Smooth muscle cell (in vitro differentiated cells): ENCODE results near the gene SNN. TPM values are rescaled to one million over a fixed set of nuclear protein-coding genes. Genes with fewer than 3 reads are reported as not detected.

Source experiments
- DNase-seq: peaks from one replicate; lab custom pipeline; 2025; ENCODE audit not compliant: unreplicated experiment; lab: John Stamatoyannopoulos, UW
- H2AFZ ChIP-seq: fragments of 200-600 bp; sonication (generic); 2 replicates; pipeline ENCODE4 v1.6.0; 2016; ENCODE audit warnings: antibody characterized with exemption, low read depth, mild to moderate bottlenecking
- H3F3A ChIP-seq: fragments of 200-600 bp; sonication (generic); 2 replicates; pipeline ENCODE4 v1.6.0; 2017; ENCODE audit warnings: antibody characterized with exemption, low read depth
- H3K27ac ChIP-seq: fragments of 200-600 bp; sonication (generic); 2 replicates; pipeline ENCODE4 v1.5.1; 2016; ENCODE audit warnings: low read depth, mild to moderate bottlenecking
- H3K27me3 ChIP-seq: fragments of 200-600 bp; sonication (generic); 2 replicates; pipeline ENCODE4 v1.6.1; 2016; ENCODE audit warnings: low read depth, mild to moderate bottlenecking
- H3K36me3 ChIP-seq: fragments of 200-600 bp; sonication (generic); 2 replicates; pipeline ENCODE4 v1.5.1; 2016; ENCODE audit warnings: low read depth
- H3K4me1 ChIP-seq: fragments of 200-600 bp; sonication (generic); 2 replicates; pipeline ENCODE4 v1.5.1; 2016; ENCODE audit warnings: low read depth
- H3K4me2 ChIP-seq: fragments of 200-600 bp; sonication (generic); 2 replicates; pipeline ENCODE4 v1.6.0; 2016; ENCODE audit warnings: mild to moderate bottlenecking
- H3K4me3 ChIP-seq: fragments of 200-600 bp; sonication (generic); 2 replicates; pipeline ENCODE4 v1.5.1; 2016; ENCODE audit warnings: mild to moderate bottlenecking
- H3K79me2 ChIP-seq: fragments of 200-600 bp; sonication (generic); 2 replicates; pipeline ENCODE4 v1.6.0; 2016; ENCODE audit warnings: low read depth, mild to moderate bottlenecking
- H3K9ac ChIP-seq: fragments of 200-600 bp; sonication (generic); 2 replicates; pipeline ENCODE4 v1.6.0; 2016; ENCODE audit warnings: low read depth
- H3K9me3 ChIP-seq: fragments of 200-600 bp; sonication (generic); replicated peaks from 2 replicates; pipeline ENCODE4 v1.5.1; 2016; ENCODE audit warnings: low read depth
- H4K20me1 ChIP-seq: fragments of 200-600 bp; sonication (generic); 2 replicates; pipeline ENCODE4 v1.6.0; 2016; ENCODE audit warnings: low read depth
- CTCF ChIP-seq: fragments of 200-600 bp; sonication (generic); IDR thresholded peaks from 2 replicates; pipeline ENCODE4 v1.5.1; 2017; ENCODE audit warnings: borderline replicate concordance, mild to moderate bottlenecking, antibody characterized with exemption; ENCODE audit not compliant: insufficient read depth, poor library complexity, severe bottlenecking
- WGBS: methylation state at CpG from one replicate; pipeline ENCODE4 v1.1.7; 2016; ENCODE audit warnings: low lambda C conversion rate; 5-methylcytosine and 5-hydroxymethylcytosine counted together
- polyA plus RNA-seq: library from polyadenylated mRNA; unstranded; fragments of >200 nt; fragmentation: Nextera tagmentation; extraction: Ambion mirVana; gene quantifications from 2 replicates; pipeline ENCODE4 v1.2.1, GENCODE V29; 2016
- total RNA-seq: library from RNA; depleted of rRNA; stranded (reverse); fragments of >200 nt; gene quantifications from 2 replicates; pipeline ENCODE4 v1.2.3, GENCODE V29; 2014

The SNN gene
- total and polyA plus RNA-seq, 2 experiments from 2014 or later = 6.4 to 10.9 TPM

- Histone ChIP-seq H3K27me3 (no peaks in the 10 kb centered on the region), H3K4me3 (no peak overlapping the region), H4K20me1 (no peaks in the 10 kb centered on the region), H3F3A (peaks cover 11% of the 10 kb centered on the region), H3K9me3 (no peaks in the 10 kb centered on the region), H3K4me2 (peak overlapping the region; percentile 7), H3K79me2 (no peaks in the 10 kb centered on the region), H2AFZ (no peak overlapping the region), H3K36me3 (no peaks in the 10 kb centered on the region), H3K9ac (peak overlapping the region; percentile 50), H3K27ac (peak overlapping the region; percentile 87), H3K4me1 (peaks cover 3% of the 10 kb centered on the region)
- no peak for TF ChIP-seq CTCF
- peak; percentile 62 for DNase-seq
- 47% methylated on average over 25 of the region's 25 CpGs for WGBS
Observed at GRCh38 chr16:11639925-11640899, 28.0 kb upstream of the SNN start.

- no peaks in the 10 kb centered on the region for H3K27me3 ChIP-seq
- H3K4me2 ChIP-seq = no peak overlapping the region
- peaks cover 11% of the 10 kb centered on the region for H3F3A ChIP-seq
- no peaks in the 10 kb centered on the region for H3K9me3 ChIP-seq
- H3K9ac ChIP-seq = peak overlapping the region; percentile 50
- no peak for DNase-seq
- H3K4me3 ChIP-seq = no peak overlapping the region
- no peaks in the 10 kb centered on the region for H4K20me1 ChIP-seq
- WGBS = 54% methylated on average over 20 of the region's 20 CpGs
- peak; percentile 72 for TF ChIP-seq CTCF
- no peaks in the 10 kb centered on the region for H3K4me1 ChIP-seq
- no peaks in the 10 kb centered on the region for H3K36me3 ChIP-seq
- H3K27ac ChIP-seq = peak overlapping the region; percentile 87
- no peaks in the 10 kb centered on the region for H3K79me2 ChIP-seq
- H2AFZ ChIP-seq = no peak overlapping the region
Observed at GRCh38 chr16:11640987-11641817, 27.1 kb upstream of the SNN start.

DNA sequence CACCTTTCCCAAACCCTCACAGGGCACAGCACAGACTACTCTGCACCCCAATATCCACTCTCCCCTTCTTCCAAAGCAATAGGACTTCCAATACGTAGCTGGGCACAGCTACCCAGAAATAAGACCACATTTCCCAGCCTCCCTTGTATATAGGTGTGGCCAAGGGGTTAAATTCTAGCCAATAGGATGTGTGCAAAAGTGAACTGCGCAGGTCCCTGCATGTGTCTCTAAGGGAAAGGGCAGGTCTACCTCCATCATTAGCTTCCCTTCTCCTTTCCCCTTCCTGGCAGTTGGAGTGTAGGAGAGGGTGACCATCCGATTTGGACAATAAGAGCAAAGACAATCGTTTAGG lies 25.5 kb upstream of the SNN start:
- no peaks in the 10 kb centered on the region for H3K4me1 ChIP-seq
- WGBS = 59% methylated on average over 4 of the region's 4 CpGs
- DNase-seq = no peak
- no peak for TF ChIP-seq CTCF
- H3K9me3 ChIP-seq = no peaks in the 10 kb centered on the region
- no peak overlapping the region for H3K9ac ChIP-seq
- peaks cover 11% of the 10 kb centered on the region for H3F3A ChIP-seq
- no peaks in the 10 kb centered on the region for H4K20me1 ChIP-seq
- no peak overlapping the region for H3K4me2 ChIP-seq
- H2AFZ ChIP-seq = no peak overlapping the region
- no peaks in the 10 kb centered on the region for H3K79me2 ChIP-seq
- no peaks in the 10 kb centered on the region for H3K36me3 ChIP-seq
- H3K4me3 ChIP-seq = no peak overlapping the region
- no peaks in the 10 kb centered on the region for H3K27me3 ChIP-seq
- no peak overlapping the region for H3K27ac ChIP-seq
